ENCODE data around the gene GCLC.

The GCLC gene

GRCh38 chr6:53527249-53527765 lies 17.6 kb downstream of the GCLC start:
- Histone ChIP-seq H3K27ac (no peak overlapping the region), H3K36me3 (no peaks in the 10 kb centered on the region), H3K27me3 (ENCODE audit: insufficient read depth, low read depth, severe bottlenecking) (no peaks in the 10 kb centered on the region), H3K4me3 (ENCODE audit: low read depth, low read length) (no peak overlapping the region), H3K9me3 (ENCODE audit: severe bottlenecking) (no peaks in the 10 kb centered on the region)
- no peak for DNase-seq
- TF ChIP-seq CTCF (IDR thresholded peaks at IDR 0.05; ENCODE audit: low read depth, low read length), result no peak

- no peaks in the 10 kb centered on the region for H3K36me3 ChIP-seq
- DNase-seq, result no peak
- no peaks in the 10 kb centered on the region for H3K27me3 ChIP-seq (ENCODE audit: insufficient read depth, low read depth, severe bottlenecking)
- H3K9me3 ChIP-seq (ENCODE audit: severe bottlenecking), result no peaks in the 10 kb centered on the region
- no peak overlapping the region for H3K27ac ChIP-seq
- TF ChIP-seq CTCF (IDR thresholded peaks at IDR 0.05; ENCODE audit: low read depth, low read length), result no peak
- H3K4me3 ChIP-seq (ENCODE audit: low read depth, low read length), result no peak overlapping the region
These were observed 18.9 kb downstream of the GCLC start for GRCh38 chr6:53526000-53526399.

GRCh38 chr6:53524455-53524815 lies 20.5 kb downstream of the GCLC start:
- DNase-seq, result no peak
- H3K27me3 ChIP-seq (ENCODE audit: insufficient read depth, low read depth, severe bottlenecking), result no peaks in the 10 kb centered on the region
- TF ChIP-seq CTCF (IDR thresholded peaks at IDR 0.05; ENCODE audit: low read depth, low read length), result no peak
- no peaks in the 10 kb centered on the region for H3K9me3 ChIP-seq (ENCODE audit: severe bottlenecking)
- H3K27ac ChIP-seq, result no peak overlapping the region
- peaks cover 13% of the 10 kb centered on the region for H3K36me3 ChIP-seq
- H3K4me3 ChIP-seq (ENCODE audit: low read depth, low read length), result no peak overlapping the region

- Histone ChIP-seq H3K4me3 (ENCODE audit: low read depth, low read length) (no peak overlapping the region), H3K36me3 (peaks cover 13% of the 10 kb centered on the region), H3K27me3 (ENCODE audit: insufficient read depth, low read depth, severe bottlenecking) (no peaks in the 10 kb centered on the region), H3K9me3 (ENCODE audit: severe bottlenecking) (no peaks in the 10 kb centered on the region), H3K27ac (no peak overlapping the region)
- no peak for DNase-seq
- TF ChIP-seq CTCF (IDR thresholded peaks at IDR 0.05; ENCODE audit: low read depth, low read length), result no peak
These were observed 21.1 kb downstream of the GCLC start for GRCh38 chr6:53523511-53524454.

- no peak for DNase-seq
- Histone ChIP-seq H3K27ac (no peak overlapping the region), H3K9me3 (ENCODE audit: severe bottlenecking) (no peaks in the 10 kb centered on the region), H3K27me3 (ENCODE audit: insufficient read depth, low read depth, severe bottlenecking) (no peaks in the 10 kb centered on the region), H3K36me3 (peaks cover 34% of the 10 kb centered on the region), H3K4me3 (ENCODE audit: low read depth, low read length) (no peak overlapping the region)
- no peak for TF ChIP-seq CTCF (IDR thresholded peaks at IDR 0.05; ENCODE audit: low read depth, low read length)
These were observed 24.5 kb downstream of the GCLC start for GRCh38 chr6:53520320-53520928.
